ENCODE measurements around the gene PER1. TPM values are rescaled to one million over a fixed set of nuclear protein-coding genes. Genes with fewer than 3 reads are reported as not detected.

PER1 gene
- total RNA-seq, 6 donors from 2014 or later = 112 to 358 (median 288) TPM

DNA sequence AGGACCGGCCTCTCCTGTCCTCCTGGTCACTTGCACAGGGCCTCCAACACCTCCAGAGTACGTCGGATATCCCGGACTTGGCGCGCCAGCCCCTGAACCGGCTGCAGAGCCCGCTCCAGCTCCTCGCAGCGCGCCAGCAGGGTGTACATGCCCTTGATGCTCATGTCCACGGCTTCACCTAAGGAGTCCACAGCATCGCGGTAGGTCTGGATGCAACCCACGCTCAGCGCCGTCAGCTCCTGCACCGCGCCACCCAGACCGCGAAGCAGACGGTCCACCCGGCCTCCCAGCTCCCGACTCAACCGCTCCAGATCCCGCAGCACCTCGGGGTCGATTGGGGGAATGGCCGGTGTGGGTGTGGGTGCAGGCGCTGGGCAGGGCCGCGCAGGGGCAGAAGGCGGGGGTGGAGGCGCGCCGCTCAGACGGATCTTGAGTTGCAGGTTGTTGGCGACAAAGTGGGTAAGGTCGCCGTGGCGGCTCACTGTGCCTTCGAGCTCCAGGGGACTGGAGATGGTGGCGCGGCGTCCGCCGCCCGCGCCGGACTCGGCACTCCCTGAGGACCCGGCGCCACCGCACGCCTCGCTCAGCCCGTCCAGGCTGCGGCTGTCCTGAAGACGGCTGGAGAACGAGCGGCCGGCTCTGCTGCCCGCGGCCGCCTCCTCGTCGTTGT is 37.0 kb upstream of the PER1 start:
- H3K27ac ChIP-seq = peak overlapping the region; percentile 97 to 99 (median 98)
- DNase-seq = no peak
- peaks cover 35 to 63% (median 44%) of the 10 kb centered on the region in 4 donors for H3K4me1 ChIP-seq
- ATAC-seq (ENCODE audit: low FRiP score in 2 of 2) = no peak
- no peaks in the 10 kb centered on the region for H3K9me3 ChIP-seq
- H3K36me3 ChIP-seq = no peaks in the 10 kb centered on the region
- TF ChIP-seq, protein P1, sequence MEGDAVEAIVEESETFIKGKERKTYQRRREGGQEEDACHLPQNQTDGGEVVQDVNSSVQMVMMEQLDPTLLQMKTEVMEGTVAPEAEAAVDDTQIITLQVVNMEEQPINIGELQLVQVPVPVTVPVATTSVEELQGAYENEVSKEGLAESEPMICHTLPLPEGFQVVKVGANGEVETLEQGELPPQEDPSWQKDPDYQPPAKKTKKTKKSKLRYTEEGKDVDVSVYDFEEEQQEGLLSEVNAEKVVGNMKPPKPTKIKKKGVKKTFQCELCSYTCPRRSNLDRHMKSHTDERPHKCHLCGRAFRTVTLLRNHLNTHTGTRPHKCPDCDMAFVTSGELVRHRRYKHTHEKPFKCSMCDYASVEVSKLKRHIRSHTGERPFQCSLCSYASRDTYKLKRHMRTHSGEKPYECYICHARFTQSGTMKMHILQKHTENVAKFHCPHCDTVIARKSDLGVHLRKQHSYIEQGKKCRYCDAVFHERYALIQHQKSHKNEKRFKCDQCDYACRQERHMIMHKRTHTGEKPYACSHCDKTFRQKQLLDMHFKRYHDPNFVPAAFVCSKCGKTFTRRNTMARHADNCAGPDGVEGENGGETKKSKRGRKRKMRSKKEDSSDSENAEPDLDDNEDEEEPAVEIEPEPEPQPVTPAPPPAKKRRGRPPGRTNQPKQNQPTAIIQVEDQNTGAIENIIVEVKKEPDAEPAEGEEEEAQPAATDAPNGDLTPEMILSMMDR (IDR thresholded peaks at IDR 0.05) = no peak
- TF ChIP-seq EP300 (IDR thresholded peaks at IDR 0.05) (no peak), POLR2A (IDR thresholded peaks at IDR 0.05) (no peak), POLR2AphosphoS5 (IDR thresholded peaks at IDR 0.05) (no peak)
- no peaks in the 10 kb centered on the region for H3K27me3 ChIP-seq
- WGBS, 2 donors = 1 to 5% methylated on average over 37 to 39 of the region's 67 CpGs
- peak overlapping the region; percentile 65 to 80 (median 72) for H3K4me3 ChIP-seq

DNA sequence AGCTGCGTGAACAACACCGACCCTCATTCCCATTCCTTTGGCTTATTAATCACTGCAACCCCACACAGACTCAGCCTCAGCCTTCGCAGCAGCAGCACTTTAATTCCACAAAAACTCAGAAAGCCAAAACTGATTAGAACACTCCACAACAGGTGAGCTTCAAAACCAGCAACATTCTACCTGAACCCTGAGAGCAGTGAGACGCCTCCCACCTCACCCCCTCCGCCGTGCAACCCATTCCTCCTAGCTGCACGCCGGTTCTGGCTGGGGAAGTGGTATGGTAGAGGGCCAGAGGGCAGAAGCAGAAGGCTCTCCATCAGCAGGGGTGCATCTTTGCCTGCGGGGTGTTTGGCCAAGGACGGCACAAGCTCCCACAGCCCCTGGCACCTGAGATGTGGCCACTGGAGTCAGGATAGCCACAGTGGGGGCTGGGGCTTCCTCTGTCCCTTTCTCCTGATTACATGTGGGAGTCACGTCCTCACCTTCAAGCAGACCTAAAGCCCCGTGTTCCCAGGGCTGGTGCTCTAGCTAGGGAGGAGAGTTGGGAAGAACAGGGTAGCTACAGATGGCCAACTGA is 36.1 kb upstream of the PER1 start:
- Histone ChIP-seq H3K27me3 (no peaks in the 10 kb centered on the region), H3K4me3 (peak overlapping the region in 3 of 4 donors; percentile 65 to 80 (median 66)), H3K4me1 (peaks cover 35 to 63% (median 44%) of the 10 kb centered on the region in 4 donors), H3K36me3 (no peaks in the 10 kb centered on the region), H3K9me3 (no peaks in the 10 kb centered on the region), H3K27ac (peak overlapping the region; percentile 97 to 99 (median 98))
- no peak for TF ChIP-seq POLR2A (IDR thresholded peaks at IDR 0.05)
- TF ChIP-seq POLR2AphosphoS5 (IDR thresholded peaks at IDR 0.05) = no peak
- TF ChIP-seq, protein P1 (IDR thresholded peaks at IDR 0.05) = no peak
- TF ChIP-seq EP300 (IDR thresholded peaks at IDR 0.05) = no peak
- WGBS, 2 donors = 40 to 42% methylated on average over 7 to 12 of the region's 12 CpGs
- ATAC-seq (ENCODE audit: low FRiP score in 2 of 2) (no peak), DNase-seq (no peak)

DNA sequence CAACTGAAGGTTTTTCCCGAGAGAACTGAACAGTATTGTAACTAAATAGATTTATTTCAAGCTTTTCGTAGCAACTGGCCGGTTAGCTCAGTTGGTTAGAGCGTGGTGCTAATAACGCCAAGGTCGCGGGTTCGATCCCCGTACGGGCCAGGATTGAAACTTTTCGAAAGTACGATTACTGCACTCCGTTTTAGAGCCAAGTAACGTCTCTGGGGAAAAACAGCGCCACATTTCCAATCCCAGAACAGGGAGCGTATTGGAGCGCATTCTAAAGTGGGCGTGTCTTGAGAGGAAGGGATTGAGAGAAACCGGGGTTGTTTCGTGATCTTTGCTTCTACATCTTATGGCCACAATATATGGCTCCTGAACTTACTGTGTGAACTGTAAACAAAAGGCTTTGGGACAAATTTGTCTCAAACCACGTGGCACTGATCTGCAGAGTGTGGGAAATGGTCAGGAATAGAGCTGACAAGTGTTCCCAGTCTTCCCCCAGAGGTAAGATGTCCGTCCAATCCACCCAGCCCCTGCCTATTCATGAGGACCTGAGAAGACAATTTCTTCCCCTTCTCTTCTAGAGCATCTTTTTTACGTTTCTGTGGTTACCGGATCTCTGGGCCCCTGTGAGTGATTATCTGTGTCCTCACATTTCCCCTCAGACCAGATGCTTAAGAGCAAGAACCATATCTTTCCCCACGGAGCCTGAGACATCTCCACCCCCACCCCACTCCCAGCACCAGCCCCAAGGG is 35.5 kb upstream of the PER1 start:
- ATAC-seq (ENCODE audit: low FRiP score in 2 of 2) = peak; percentile 70 to 77
- no peaks in the 10 kb centered on the region for H3K9me3 ChIP-seq
- H3K36me3 ChIP-seq = no peaks in the 10 kb centered on the region
- peak overlapping the region in 3 of 4 donors; percentile 65 to 80 (median 66) for H3K4me3 ChIP-seq
- peaks cover 32 to 59% (median 42%) of the 10 kb centered on the region in 4 donors for H3K4me1 ChIP-seq
- peak overlapping the region; percentile 97 to 99 (median 98) for H3K27ac ChIP-seq
- TF ChIP-seq EP300 (IDR thresholded peaks at IDR 0.05) = peak in 1 of 4 donors; percentile 24
- peak in 1 of 2 donors; percentile 61 for TF ChIP-seq POLR2AphosphoS5 (IDR thresholded peaks at IDR 0.05)
- TF ChIP-seq, protein P1 (IDR thresholded peaks at IDR 0.05) = no peak
- peak in 2 of 4 donors; percentile 47 to 67 for TF ChIP-seq POLR2A (IDR thresholded peaks at IDR 0.05)
- no peaks in the 10 kb centered on the region for H3K27me3 ChIP-seq
- WGBS, 2 donors = 1% methylated on average over 25 of the region's 25 CpGs
- DNase-seq = peak in 1 of 2 donors; percentile 81

DNA sequence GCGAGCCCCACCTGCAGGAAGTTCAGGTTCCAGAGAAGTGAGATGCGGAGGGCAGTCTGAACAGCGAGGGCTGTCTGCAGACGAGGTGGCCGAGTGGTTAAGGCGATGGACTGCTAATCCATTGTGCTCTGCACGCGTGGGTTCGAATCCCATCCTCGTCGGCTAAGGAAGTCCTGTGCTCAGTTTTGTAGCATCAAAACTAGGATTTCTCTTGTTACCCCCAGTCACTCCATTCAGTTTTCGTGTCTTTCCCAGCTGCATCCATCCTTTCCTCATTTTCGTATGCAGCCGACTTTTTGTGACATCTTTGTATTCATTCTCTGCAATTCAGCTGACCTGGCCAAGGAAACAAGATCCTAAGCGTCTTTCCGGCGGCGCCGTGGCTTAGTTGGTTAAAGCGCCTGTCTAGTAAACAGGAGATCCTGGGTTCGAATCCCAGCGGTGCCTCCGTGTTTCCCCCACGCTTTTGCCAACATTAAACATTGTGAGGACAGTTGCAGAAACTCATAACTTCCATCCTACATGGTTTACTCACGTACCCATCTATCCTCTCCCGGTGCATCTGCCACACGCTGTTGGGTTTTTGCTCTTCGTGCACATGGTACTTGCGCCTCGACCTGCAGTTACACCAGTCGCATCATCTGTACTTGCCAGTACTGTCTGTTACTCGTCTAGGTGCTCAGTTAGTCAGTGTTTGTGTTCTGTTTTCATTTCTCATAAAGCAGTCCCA is 34.7 kb upstream of the PER1 start:
- ATAC-seq (ENCODE audit: low FRiP score in 2 of 2) = peak; percentile 77 to 83
- Histone ChIP-seq H3K36me3 (no peaks in the 10 kb centered on the region), H3K4me3 (peak overlapping the region; percentile 53 to 80 (median 69)), H3K9me3 (no peaks in the 10 kb centered on the region), H3K4me1 (peaks cover 29 to 53% (median 37%) of the 10 kb centered on the region in 4 donors), H3K27ac (peak overlapping the region; percentile 97 to 99 (median 98)), H3K27me3 (no peaks in the 10 kb centered on the region)
- 1 to 2% methylated on average over 28 to 32 of the region's 32 CpGs for WGBS, 2 donors
- TF ChIP-seq POLR2AphosphoS5 (IDR thresholded peaks at IDR 0.05) = peak in 1 of 2 donors; percentile 2
- TF ChIP-seq EP300 (IDR thresholded peaks at IDR 0.05) = no peak
- no peak for TF ChIP-seq POLR2A (IDR thresholded peaks at IDR 0.05)
- TF ChIP-seq, protein P1 (IDR thresholded peaks at IDR 0.05) = peak in 2 of 6 experiments; percentile 28 to 47
- peak in 1 of 2 donors; percentile 96 for DNase-seq
